GM18517 (cell line): ENCODE results near the gene SKAP2.

Experiments
- ATAC-seq: cut with Tn5 transposase; IDR thresholded peaks from one replicate; pipeline ENCODE4 v1.9.1; 2021; ENCODE audit warnings: mild to moderate bottlenecking, moderate library complexity; ENCODE audit not compliant: unreplicated experiment

The SKAP2 gene

GRCh38 chr7:26779978-26780595, 84.3 kb downstream of the SKAP2 start:
- ATAC-seq: no peak

- ATAC-seq: no peak
These were observed 87.0 kb downstream of the SKAP2 start for GRCh38 chr7:26777385-26777784.

GRCh38 chr7:26760501-26760900, 103.9 kb downstream of the SKAP2 start:
- no peak for ATAC-seq

GRCh38 chr7:26759108-26759507, 105.3 kb downstream of the SKAP2 start:
- no peak for ATAC-seq

GRCh38 chr7:26743205-26743604, 121.2 kb downstream of the SKAP2 start:
- ATAC-seq: no peak

GRCh38 chr7:26735976-26736600, 128.3 kb downstream of the SKAP2 start:
- no peak for ATAC-seq

GRCh38 chr7:26729150-26729775, 135.1 kb downstream of the SKAP2 start:
- no peak for ATAC-seq

GRCh38 chr7:26726051-26726450, 138.3 kb downstream of the SKAP2 start:
- no peak for ATAC-seq

- ATAC-seq: no peak
These were observed 139.6 kb downstream of the SKAP2 start for GRCh38 chr7:26724795-26725194.

GRCh38 chr7:26723129-26723528, 141.3 kb downstream of the SKAP2 start:
- no peak for ATAC-seq

GRCh38 chr7:26721450-26721849, 142.9 kb downstream of the SKAP2 start:
- ATAC-seq: no peak

- no peak for ATAC-seq
These were observed 146.3 kb downstream of the SKAP2 start for GRCh38 chr7:26718063-26718462.

GRCh38 chr7:26714438-26714837, 150.0 kb downstream of the SKAP2 start:
- no peak for ATAC-seq

- ATAC-seq: no peak
These were observed 150.4 kb downstream of the SKAP2 start for GRCh38 chr7:26714006-26714405.

- no peak for ATAC-seq
These were observed 155.0 kb downstream of the SKAP2 start for GRCh38 chr7:26709210-26709990.

- ATAC-seq: no peak
These were observed 158.8 kb downstream of the SKAP2 start for GRCh38 chr7:26705567-26705966.

- no peak for ATAC-seq
These were observed 159.6 kb downstream of the SKAP2 start for GRCh38 chr7:26704786-26705185.

- ATAC-seq: no peak
These were observed 160.4 kb downstream of the SKAP2 start for GRCh38 chr7:26704036-26704435.

- ATAC-seq: no peak
These were observed 163.5 kb downstream of the SKAP2 start for GRCh38 chr7:26700893-26701292.

- no peak for ATAC-seq
These were observed 164.0 kb downstream of the SKAP2 start for GRCh38 chr7:26700386-26700785.

GRCh38 chr7:26699766-26700165, 164.6 kb downstream of the SKAP2 start:
- no peak for ATAC-seq

GRCh38 chr7:26698806-26699205, 165.6 kb downstream of the SKAP2 start:
- ATAC-seq: no peak
